Parathyroid adenoma (tissue), 2 donors: Measurements from ENCODE around the gene CEP85.
"Not testable (repeated sequence)": the region's sequence is repeated elsewhere in the genome, so short reads cannot be mapped to it uniquely, and the experiment has no call there.

Experiments used
- H2AFZ ChIP-seq: fragments of 300-600 bp; sonication (generic); one replicate; pipeline ENCODE4 v1.7.0; 2017; ENCODE audit warnings: antibody characterized with exemption, mild to moderate bottlenecking
- H3K27ac ChIP-seq: fragments of 300-600 bp; sonication (generic); one replicate; pipeline ENCODE4 v1.7.0; 2017
- H3K27me3 ChIP-seq: fragments of 300-600 bp; sonication (generic); one replicate; pipeline ENCODE4 v1.7.0; 2017; ENCODE audit warnings: low read length; ENCODE audit not compliant: control insufficient read depth, insufficient read depth
- H3K36me3 ChIP-seq: fragments of 300-600 bp; sonication (generic); one replicate; pipeline ENCODE4 v1.7.0; 2017; ENCODE audit warnings: low read length; ENCODE audit not compliant: control insufficient read depth, insufficient read depth
- H3K4me1 ChIP-seq: fragments of 300-600 bp; sonication (generic); one replicate; pipeline ENCODE4 v1.7.0; 2017; ENCODE audit warnings: control low read depth
- H3K4me2 ChIP-seq: fragments of 300-600 bp; sonication (generic); one replicate; pipeline ENCODE4 v1.7.0; 2017; ENCODE audit warnings: low read length
- H3K4me3 ChIP-seq: fragments of 300-600 bp; sonication (generic); one replicate; pipeline ENCODE4 v1.7.0; 2017; ENCODE audit warnings: low read depth, low read length
- H3K79me2 ChIP-seq: fragments of 300-600 bp; sonication (generic); one replicate; pipeline ENCODE4 v1.7.0; 2017; ENCODE audit warnings: control low read depth
- H3K9ac ChIP-seq: fragments of 300-600 bp; sonication (generic); one replicate; pipeline ENCODE4 v1.7.0; 2017; ENCODE audit warnings: mild to moderate bottlenecking
- H3K9me3 ChIP-seq: fragments of 300-600 bp; sonication (generic); one replicate; pipeline ENCODE4 v1.7.0; 2017; ENCODE audit warnings: low read length; ENCODE audit not compliant: control insufficient read depth
- CTCF ChIP-seq: fragments of 300-600 bp; sonication (generic); IDR thresholded peaks from one replicate; pipeline ENCODE4 v1.7.0; 2017; ENCODE audit warnings: antibody characterized with exemption, mild to moderate bottlenecking
- donor health status: primary hyperparathyroidism.

The CEP85 gene

GRCh38 chr1:26305667-26306289 lies 71.8 kb downstream of the CEP85 start:
- Histone ChIP-seq H3K4me2 (peak overlapping the region; percentile 90), H3K36me3 (no peaks in the 10 kb centered on the region), H3K4me1 (peaks cover 3% of the 10 kb centered on the region), H3K27me3 (no peaks in the 10 kb centered on the region), H2AFZ (peak overlapping the region; percentile 76), H3K9ac (no peak overlapping the region), H3K79me2 (no peaks in the 10 kb centered on the region), H3K9me3 (no peaks in the 10 kb centered on the region), H3K27ac (no peak overlapping the region), H3K4me3 (peak overlapping the region; percentile 93)
- TF ChIP-seq CTCF: no peak

- Histone ChIP-seq H3K9me3 (no peaks in the 10 kb centered on the region), H2AFZ (peak within 1 kb of the TSS; percentile 90), H3K4me2 (peak within 1 kb of the TSS; percentile 90), H3K79me2 (no peaks in the 10 kb centered on the region), H3K36me3 (no peaks in the 10 kb centered on the region), H3K27ac (no peak within 1 kb of the TSS), H3K27me3 (no peaks in the 10 kb centered on the region), H3K4me3 (peak within 1 kb of the TSS; percentile 93), H3K9ac (no peak within 1 kb of the TSS), H3K4me1 (peaks cover 3% of the 10 kb centered on the region)
- no peak for TF ChIP-seq CTCF
Measured at GRCh38 chr1:26306290-26307229, 72.6 kb downstream of the CEP85 start, which contains the start of gene UBXN11. TSS of gene UBXN11 (minus strand) at chr1:26306636. CDS start at chr1:26302883, 3,753 bp downstream.

- peak overlapping the region; percentile 90 for H2AFZ ChIP-seq
- no peaks in the 10 kb centered on the region for H3K27me3 ChIP-seq
- peak overlapping the region; percentile 76 for H3K4me2 ChIP-seq
- TF ChIP-seq CTCF: no peak
- peaks cover 3% of the 10 kb centered on the region for H3K4me1 ChIP-seq
- H3K4me3 ChIP-seq: peak overlapping the region; percentile 59
- no peaks in the 10 kb centered on the region for H3K36me3 ChIP-seq
- no peak overlapping the region for H3K9ac ChIP-seq
- H3K27ac ChIP-seq: no peak overlapping the region
- H3K9me3 ChIP-seq: no peaks in the 10 kb centered on the region
- no peaks in the 10 kb centered on the region for H3K79me2 ChIP-seq
Measured at GRCh38 chr1:26307363-26307781, 73.4 kb downstream of the CEP85 start.

GRCh38 chr1:26307966-26308899 lies 74.2 kb downstream of the CEP85 start:
- not testable (repeated sequence) for H3K4me1 ChIP-seq, H3K9me3 ChIP-seq, H3K79me2 ChIP-seq, H2AFZ ChIP-seq, H3K27me3 ChIP-seq, H3K27ac ChIP-seq, H3K4me3 ChIP-seq, H3K9ac ChIP-seq, H3K4me2 ChIP-seq, H3K36me3 ChIP-seq
